Measurements from ENCODE around the gene MICB.

The MICB gene

DNA sequence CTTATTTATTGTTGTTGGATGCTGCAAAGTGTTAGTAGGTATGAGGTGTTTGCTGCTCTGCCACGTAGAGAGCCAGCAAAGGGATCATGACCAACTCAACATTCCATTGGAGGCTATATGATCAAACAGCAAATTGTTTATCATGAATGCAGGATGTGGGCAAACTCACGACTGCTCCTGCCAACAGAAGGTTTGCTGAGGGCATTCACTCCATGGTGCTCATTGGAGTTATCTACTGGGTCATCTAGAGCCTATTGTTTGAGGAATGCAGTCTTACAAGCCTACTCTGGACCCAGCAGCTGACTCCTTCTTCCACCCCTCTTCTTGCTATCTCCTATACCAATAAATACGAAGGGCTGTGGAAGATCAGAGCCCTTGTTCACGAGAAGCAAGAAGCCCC lies 12.1 kb downstream of the MICB start:
- DNase-seq (ENCODE audit: low spot score), result no peak

DNA sequence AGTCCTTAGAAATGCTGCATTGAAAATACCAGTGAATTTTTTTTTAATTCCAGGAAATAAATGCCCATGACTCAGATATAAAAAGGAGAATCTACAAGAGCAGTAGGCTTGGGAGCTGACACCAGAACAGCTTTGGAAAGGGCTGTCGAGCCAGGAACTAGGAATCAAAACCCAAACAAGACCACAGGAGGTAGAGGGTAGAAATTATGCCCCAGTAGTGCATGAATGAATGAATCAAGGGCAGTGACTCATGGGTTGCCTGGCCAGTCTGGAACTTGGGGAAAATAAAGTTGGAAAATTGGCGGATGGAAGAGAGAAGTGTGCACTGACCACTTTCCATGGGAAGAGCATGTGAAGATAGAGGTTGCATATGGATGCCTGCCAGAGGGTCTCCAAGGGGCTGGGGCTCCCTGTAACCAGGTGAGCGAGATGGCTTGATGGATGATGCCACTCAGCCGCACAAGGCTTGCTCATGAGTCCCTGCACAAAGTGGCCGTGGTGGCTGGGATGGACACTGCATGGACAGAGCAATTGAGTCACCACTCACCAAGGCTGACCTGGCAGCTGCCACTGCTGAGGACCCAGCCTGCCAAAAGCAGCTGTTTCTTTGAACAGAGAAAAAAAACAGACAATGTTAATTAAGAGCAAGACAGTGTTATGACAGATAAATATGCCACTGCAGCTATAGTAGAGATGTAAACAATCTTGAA lies 15.7 kb downstream of the MICB start:
- DNase-seq (ENCODE audit: low spot score), result no peak

DNA sequence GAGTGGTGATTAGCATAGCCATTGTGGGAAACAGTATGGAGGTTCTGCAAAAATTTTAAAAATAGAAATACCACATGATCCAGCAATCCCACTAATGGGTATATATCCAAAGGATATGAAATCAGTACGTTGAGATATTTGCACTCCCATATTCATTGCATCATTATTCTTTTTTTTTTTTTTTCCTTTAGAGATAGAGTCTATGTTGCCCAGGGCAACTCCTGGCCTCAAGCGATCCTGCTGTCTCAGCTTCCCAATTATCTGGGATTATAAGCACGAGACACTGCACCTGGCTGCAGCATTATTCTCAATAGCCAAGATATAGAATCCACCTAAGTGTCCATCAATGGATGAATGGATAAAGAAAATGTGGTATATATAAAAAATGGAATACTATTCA lies 23.9 kb downstream of the MICB start:
- no peak for DNase-seq (ENCODE audit: low spot score)

DNA sequence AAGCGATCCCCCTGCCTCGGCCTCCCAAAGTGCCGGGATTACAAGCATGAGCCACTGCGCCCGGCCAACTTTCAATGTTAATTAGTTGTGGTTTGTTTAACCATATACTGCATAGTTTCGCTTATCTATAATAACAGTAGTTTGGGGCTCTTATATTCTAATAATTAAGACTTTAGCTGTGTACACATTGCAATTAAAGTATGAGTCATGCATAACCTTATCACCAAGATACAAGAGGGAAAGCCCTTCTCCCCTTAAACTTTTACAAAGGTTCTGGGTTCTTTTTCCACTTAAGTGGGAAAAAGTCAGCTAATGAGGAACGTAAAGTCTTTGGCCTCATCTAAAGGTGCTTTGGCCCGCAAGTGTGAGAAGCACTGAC lies 27.6 kb downstream of the MICB start:
- no peak for DNase-seq (ENCODE audit: low spot score)

DNA sequence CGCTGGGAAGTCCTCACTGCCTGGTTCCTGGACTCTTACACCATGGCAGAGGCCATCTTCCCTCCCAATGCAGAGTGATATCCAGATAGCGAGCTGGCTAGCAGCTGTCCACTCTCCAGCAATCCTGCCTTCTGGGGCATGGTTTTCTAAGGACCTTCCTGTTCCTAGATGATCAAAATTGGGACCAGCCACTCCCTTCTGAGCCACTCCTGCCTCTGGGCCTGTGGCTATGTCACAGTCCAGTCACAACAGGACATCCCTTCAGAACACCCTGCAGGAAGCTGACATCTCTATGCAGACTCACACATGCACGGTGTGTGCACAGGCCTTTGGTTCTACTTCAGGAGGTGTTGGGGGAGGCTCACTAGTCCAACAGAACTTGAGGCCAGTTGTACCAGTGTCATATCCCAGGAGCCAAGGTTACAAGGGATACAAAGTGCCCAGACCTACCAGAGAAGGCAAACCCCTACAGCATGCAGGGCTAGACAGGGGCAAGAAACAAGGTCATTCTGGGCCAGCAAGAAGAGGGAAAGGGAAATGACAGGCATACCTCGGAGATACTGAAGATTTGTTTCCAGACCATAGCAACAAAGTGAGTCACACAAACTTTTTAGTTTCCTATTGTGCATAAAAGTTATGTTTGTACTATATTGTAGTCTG lies 28.1 kb downstream of the MICB start:
- DNase-seq (ENCODE audit: low spot score), result peak; percentile 26

DNA sequence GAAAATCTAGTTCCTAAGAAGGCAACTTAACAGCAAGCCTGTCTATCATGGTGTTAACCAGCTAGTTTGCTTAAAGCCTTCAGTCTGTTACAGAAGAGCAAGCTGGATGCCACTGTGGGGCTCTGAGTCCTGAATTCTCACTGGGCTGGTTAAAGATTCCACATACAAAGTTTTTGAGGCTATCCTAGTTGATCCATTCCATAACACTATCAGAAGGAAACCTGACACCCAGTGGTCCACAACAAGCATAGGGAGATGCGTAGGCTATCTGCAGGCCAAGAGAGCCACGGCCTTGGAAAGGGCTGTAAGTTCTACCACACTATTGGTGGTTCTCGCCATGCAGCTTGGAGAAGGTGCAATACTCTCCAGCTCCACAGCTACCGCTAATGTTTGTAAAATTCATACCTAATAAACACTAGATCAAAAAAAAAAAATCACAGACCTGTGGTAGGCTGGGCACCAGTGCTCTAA lies 30.4 kb downstream of the MICB start:
- DNase-seq (ENCODE audit: low spot score), result no peak

DNA sequence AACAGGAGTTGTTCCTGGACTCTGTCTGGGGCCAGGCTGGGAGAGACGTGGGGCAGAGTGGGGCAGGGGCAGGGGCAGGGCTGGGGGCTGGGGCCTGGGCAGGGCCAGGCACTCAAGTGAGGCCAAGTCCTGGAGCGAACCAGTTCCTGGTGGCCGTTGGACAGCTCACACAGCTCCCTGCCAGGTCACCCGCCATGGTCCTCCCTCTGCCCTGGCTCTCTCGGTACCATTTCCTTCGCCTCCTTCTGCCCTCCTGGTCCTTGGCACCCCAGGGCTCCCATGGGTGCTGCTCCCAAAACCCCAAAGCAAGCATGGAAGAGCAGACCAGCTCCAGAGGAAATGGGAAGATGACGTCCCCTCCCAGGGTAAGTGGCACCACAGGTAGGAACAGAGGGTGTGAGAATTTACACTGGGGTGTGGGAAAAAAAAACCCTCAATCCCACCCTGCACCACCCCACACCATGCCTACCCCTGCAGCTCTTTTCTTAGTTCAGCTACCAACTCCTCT lies 30.9 kb downstream of the MICB start, which contains the start of gene MCCD1:
MCCD1 (plus strand) TSS at position 142 of the 508 bp plus-strand sequence; CDS start at position 195, 53 bp downstream.
- no peak for DNase-seq (ENCODE audit: low spot score)

DNA sequence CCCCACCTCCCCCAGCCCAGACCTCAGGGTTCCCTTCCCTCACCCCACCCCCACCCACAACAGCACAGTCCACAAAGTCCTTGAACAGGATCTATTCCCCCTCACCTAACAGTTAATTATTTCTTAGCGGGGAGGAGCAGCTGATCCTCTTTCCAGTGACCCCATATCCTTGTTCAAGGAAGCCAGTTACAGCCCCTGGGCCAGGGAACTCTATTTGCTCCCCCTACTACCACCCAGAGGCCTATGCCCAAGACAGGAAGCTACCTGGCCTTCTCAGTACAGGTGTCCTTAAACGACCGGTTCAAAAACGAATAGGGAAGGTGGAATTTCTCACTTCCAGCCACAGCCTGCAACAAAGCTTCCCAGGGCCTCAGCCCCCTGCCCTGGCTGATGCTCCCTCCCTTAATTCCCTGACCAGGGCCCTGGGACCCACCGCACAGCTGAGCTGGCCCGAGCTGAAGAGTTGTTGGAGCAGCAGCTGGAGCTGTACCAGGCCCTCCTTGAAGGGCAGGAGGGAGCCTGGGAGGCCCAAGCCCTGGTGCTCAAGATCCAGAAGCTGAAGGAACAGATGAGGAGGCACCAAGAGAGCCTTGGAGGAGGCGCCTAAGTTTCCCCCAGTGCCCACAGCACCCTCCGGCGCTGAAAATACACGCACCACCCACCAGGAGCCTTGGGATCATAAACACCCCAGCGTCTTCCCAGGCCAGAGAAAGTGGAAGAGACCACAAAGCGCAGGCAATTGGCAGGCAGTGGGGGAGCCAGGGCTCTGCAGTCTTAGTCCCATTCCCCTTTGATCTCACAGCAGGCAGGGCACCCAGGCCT lies 31.6 kb downstream of the MICB start:
- no peak for DNase-seq (ENCODE audit: low spot score)

DNA sequence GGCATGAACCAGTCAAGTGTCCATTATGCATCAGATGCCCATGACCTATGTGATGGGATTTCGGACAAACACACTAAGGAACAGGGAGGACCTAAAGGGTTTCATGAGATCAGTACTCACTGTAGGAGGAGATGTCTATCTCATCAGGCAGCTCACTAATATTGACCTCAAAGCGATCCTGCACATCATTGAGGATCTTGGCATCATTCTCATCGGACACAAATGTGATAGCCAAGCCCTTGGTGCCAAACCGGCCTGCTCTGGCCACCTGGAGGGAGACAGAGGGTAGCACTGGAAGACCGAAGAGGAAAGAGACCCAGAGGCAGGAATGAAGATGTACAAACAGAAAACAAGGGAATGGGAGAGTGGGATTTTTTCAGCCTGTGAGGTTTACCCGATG lies 32.7 kb downstream of the MICB start:
- no peak for DNase-seq (ENCODE audit: low spot score)

DNA sequence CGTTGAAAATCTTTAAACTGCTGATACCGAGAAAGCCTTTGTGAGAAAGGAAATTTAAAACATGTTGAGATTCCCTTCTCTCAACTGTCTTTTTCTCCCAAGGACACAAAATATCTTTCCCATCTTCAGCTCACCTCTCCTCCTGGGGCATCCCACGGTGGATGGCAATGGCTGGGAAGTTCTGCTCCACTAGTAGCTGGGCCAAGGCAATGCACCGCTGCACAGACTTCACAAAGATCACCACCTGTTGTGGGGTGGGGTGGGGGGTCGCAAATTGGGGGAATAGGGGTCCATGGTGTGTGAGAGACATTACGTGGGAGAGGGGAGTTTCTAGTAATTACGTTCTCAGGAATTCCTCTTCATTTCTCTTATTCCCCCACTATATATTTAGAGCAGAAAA lies 33.2 kb downstream of the MICB start:
- DNase-seq (ENCODE audit: low spot score), result no peak

DNA sequence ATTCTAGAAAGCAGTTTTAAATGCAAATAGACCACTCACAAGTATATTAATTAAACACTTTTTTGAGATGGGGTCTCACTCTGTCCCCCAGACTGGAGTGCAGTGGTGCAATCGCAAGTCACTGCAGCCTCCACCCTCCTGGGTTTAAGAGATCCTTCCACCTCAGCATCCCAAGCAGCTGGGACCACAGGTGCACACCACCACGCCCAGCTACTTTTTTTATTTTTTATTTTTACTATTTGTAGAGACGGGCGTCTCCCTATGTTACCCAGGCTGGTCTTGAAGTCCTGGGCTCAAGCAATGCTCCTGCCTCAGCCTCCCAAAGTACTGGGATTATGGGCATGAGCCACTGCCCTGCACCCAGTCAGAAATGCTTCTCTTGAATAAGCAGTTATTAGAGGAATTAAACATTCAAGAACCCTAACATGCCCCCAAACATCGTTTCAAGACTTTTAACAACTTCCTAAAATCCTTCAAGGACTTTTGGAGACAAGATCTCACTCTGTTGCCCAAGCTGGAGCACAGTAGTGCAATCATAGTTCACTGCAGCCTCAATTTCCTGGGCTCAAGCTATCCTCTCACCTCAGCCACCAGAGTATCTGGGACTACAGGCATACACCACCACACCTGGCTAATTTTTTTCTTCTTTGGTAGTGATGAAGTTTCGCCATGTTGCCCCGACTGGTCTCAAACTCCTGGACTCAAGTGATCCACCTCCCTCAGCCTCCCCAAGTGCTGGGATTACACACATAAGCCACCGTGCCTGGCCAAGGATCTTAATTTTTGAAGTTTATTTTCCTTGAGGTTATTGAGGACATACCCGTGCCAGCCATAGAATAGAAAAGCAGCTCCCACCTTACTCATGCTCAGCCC lies 34.1 kb downstream of the MICB start:
- no peak for DNase-seq (ENCODE audit: low spot score)

DNA sequence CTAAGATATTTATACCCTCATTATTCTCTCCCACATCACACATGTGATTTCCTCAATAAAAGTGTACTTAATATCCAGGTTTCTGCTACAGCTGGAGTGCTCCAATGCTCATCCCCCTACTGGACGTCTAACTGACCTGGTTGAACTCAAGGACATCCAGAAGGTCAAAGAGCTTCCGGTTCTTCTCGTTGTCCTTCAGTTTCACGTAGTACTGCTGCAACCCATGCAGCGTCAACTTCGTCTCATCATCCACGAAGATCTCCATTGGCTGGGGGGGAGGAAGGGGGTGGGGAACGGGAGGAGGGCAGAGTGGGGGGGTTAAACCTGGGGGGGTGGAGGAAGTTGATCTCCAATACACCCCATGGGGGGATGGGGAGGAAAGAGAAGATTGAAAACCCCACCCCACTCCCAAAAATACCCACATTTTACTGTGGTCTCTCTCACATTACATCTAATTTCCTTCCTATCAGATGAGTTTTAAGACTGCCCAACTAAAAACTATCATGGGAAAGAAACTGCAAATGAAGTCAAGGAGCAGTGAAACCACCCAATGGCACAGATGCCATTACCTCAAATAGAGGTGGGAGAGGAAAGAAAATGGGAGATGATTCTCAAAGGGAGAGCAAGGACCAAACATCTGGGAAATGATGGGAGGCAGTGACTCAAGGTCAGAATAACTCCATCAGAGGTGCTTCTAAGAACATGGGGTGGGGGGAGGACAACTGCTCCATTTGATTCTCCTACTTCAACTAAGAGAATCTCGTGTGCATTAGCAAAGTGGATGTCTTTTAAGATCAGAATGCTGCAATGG lies 34.9 kb downstream of the MICB start:
- no peak for DNase-seq (ENCODE audit: low spot score)

DNA sequence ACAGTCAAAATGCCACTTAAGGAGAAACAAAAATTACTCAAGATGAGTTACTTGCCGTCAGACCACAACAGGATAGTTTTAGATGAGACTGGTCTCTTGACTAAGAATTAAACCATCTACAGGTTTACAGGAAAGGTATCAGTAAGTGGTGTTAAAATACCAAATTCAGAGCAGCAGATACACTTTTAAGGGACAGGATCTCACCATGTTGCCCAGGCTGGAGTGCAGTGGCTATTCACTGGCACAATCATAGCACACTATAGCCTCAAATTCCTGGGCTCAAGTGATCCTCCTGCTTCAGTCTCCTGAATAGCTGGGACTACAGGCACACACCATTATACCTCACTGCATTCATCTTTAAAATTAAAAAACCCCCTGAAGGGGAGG lies 35.5 kb downstream of the MICB start:
- DNase-seq (ENCODE audit: low spot score), result no peak

DNA sequence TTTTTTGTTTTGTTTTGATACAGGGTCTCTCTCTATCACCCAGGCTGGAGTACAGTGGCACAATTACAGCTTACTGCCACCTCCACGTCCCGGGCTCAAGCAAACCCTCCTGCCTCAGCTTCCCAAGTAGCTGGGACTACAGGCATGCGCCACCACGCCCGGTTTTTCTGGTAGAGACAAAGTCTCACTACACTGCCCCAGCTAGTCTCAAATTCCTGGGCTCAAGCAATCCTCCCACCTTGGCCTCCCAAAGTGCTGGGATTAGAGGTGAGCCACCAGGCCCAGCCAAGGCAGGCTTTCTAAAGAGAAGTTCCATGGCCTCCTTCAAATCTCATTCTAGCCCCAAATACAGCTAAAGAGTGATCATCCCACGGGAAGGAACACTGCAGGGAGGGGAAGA lies 36.1 kb downstream of the MICB start:
- no peak for DNase-seq (ENCODE audit: low spot score)

DNA sequence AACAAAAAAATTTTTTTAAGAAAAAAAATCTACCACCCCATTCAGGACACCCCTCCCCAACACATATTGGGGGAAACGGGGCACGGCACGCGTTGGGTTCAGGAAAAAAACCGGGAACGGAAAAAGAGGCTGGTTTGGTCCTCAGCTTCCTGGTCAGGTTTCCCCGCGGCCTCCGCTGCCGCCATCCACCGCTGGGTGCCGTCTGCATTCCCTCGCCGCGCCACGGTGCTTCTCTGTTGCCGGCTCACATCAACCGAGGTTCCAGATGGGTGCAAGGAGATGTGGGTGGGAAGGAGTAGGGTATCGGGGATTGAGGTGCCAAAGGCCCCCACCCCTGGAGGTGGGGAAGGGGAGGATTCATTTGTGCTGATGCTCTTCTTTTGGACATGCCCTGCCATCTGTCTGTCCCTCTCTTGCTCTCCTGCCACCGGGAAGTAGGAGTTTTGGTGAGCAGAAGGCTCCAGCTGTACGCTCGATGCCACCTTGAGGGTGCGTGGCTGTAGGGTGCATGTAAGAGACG lies 36.6 kb downstream of the MICB start:
- DNase-seq (ENCODE audit: low spot score), result no peak

DNA sequence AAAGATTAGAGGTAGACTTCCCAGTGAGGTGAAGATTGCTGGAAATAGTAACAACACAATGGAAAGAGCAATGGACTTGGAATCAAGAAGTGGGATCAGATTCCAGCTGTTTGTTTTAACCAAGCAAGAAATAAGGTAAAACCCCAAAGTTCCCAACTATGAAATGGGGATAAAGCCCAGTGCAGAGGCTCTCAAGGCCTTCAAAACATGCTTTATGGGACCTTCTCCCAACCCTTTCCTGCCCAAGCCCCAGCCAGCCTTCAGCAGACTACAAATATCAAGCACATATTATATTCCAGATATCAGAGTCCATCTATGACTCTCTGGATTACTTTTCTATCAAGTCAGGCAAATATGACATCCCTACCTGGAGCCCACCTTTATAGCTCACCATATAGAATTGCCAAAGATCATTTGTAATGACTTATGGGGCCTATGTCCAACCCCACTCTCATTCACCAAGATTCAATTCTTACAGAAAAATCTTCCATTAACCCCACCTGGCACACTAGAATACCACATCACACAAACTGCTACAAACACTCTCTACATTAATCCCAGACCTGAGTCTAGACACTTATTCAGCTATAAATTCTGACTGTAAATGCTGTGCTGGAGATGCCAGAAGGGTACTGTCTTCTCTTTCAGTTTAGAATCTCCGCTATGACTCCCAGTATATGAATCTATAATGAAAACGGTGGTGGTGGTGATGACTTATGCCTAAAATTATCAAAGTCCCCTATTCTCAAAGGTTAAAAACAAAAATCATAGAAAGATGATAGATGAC lies 37.8 kb downstream of the MICB start:
- no peak for DNase-seq (ENCODE audit: low spot score)

DNA sequence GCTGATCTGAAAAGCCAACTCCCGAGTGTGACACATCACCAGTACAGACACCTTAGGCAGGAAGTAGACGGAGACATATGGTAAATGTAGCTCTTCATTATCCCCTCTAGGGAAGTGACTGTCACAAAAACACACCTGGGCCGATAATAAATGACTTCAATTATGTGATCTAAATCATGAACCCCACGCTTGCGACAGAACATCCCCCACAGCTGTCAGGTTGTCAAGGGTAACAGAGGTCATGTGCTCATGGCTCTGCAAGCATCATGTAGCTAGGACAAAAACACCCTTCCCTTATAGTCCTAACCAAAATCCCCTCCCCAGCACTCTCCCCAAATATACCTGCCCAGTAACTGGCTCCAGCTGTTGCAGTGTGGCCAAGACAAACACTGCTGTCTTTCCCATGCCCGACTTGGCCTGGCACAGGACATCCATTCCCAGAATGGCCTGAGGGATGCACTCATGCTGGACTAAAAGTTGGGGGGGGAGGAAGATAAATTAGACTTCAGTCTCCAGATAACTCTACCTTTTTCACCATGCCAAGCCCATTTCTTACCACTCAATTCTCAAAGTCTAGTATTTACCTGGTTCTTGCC lies 41.0 kb downstream of the MICB start:
- DNase-seq (ENCODE audit: low spot score), result no peak

DNA sequence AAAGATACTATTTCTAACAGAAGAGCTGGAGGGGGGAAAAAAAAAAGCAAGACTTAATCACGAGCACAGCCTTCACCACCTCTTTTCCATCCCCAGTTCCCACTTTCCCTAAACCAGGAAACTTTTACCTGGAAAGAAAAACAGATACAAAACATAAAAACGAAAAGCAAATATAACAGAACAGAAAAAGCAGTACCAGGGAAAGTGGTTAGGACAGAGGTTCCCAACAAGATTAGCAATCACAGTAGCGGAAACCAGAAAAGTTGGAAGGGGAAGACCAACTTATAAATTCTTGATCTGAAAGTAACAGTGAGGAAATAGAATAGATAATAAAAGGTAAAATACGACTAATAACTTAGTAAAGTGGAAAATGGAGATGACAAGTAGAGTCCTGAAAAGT lies 42.7 kb downstream of the MICB start:
- DNase-seq (ENCODE audit: low spot score), result no peak

DNA sequence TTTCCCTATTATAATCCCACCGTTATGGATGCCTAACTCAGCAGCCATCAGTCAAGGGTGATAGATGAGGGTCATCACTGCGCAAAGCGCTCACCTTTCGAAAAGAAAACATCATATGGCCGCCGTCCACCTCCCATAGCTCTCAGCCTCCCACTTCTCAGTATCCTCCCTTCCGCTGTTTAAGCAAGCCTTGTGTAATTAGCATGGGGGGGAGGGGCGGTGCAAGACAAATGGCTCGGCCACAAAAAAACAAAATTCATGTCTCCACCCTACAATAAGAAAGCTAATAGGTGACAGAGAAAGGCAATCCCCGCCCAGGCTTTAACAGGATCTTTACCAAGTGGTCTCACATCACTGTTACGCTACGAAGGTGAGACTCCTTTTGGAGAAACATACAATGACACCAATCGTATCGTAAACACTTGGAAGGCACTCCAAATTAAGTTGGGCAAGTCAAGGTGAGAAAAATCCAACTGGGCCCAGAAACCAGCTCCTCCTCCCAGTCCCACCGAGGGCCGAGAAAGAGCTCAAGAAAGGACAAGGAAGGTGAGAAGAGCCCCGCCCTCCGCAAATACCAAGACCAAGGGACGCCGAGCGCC lies 43.2 kb downstream of the MICB start:
- DNase-seq (ENCODE audit: low spot score), result no peak
